CD8-positive, alpha-beta memory T cell (primary cell): ENCODE data around the gene NPAS3. TPM values are rescaled to one million over a fixed set of nuclear protein-coding genes. Genes with fewer than 3 reads are reported as not detected.

Experiments used
- CTCF ChIA-PET: fragments of 350-600 bp; sonication (Branson Sonifier 250); formaldehyde crosslinking; loops from one replicate; lab custom pipeline; 2021; ENCODE audit warnings: antibody characterized with exemption; lab: Charles Lee
- POLR2A ChIA-PET: fragments of 350-600 bp; sonication (Branson Sonifier 250); formaldehyde crosslinking; loops from one replicate; lab custom pipeline; 2021; ENCODE audit warnings: antibody characterized with exemption; lab: Charles Lee
- DNase-seq, 5 donors: peaks; one replicate each; pipeline versions ENCODE4 v3.0.0 to v3.0.0-alpha.2; 2020 to 2022; ENCODE audit warnings: mixed read lengths in 1 of 5
- H3K27ac ChIP-seq: one replicate; pipeline ENCODE4 v1.7.0; 2013; ENCODE audit warnings: low read depth, mild to moderate bottlenecking, low read length, moderate library complexity
- H3K27me3 ChIP-seq: 2 replicates; pipeline ENCODE4 v1.7.0; 2013; ENCODE audit warnings: low read length, mild to moderate bottlenecking; ENCODE audit not compliant: insufficient read depth, poor library complexity, severe bottlenecking
- H3K36me3 ChIP-seq: 2 replicates; pipeline ENCODE4 v1.7.0; 2013; ENCODE audit warnings: mild to moderate bottlenecking, low read length, moderate library complexity; ENCODE audit not compliant: insufficient read depth
- H3K4me1 ChIP-seq: 2 replicates; pipeline ENCODE4 v1.7.0; 2013; ENCODE audit warnings: mild to moderate bottlenecking, low read length, moderate library complexity; ENCODE audit not compliant: insufficient read depth
- H3K4me3 ChIP-seq: 2 replicates; pipeline ENCODE4 v1.7.0; 2013; ENCODE audit warnings: mild to moderate bottlenecking, low read length
- H3K9me3 ChIP-seq: 2 replicates; pipeline ENCODE4 v1.7.0; 2013; ENCODE audit warnings: mild to moderate bottlenecking, low read length
- H3K27ac Mint-ChIP-seq, 8 donors: one replicate each; pipeline ENCODE4 v1.8.0; 2020 to 2021; ENCODE audit warnings: mixed read lengths in 8 of 8, mild to moderate bottlenecking in 6 of 8, inconsistent platforms in 3 of 8, moderate library complexity in 3 of 8
- H3K27me3 Mint-ChIP-seq, 2 donors: one replicate each; pipeline ENCODE4 v1.8.0; 2020 to 2021; ENCODE audit warnings: mixed read lengths in 2 of 2, mild to moderate bottlenecking in 1 of 2, moderate library complexity in 1 of 2
- H3K36me3 Mint-ChIP-seq, 3 donors: one replicate each; pipeline ENCODE4 v1.8.0; 2020 to 2021; ENCODE audit warnings: mixed read lengths in 3 of 3, inconsistent platforms in 1 of 3, mild to moderate bottlenecking in 1 of 3
- H3K4me1 Mint-ChIP-seq, 3 donors: one replicate each; pipeline ENCODE4 v1.8.0; 2020 to 2021; ENCODE audit warnings: mixed read lengths in 3 of 3, inconsistent platforms in 1 of 3, mild to moderate bottlenecking in 1 of 3
- H3K4me3 Mint-ChIP-seq, 7 donors: one replicate each; pipeline ENCODE4 v1.8.0; 2020 to 2021; ENCODE audit warnings: mixed read lengths in 7 of 7, mild to moderate bottlenecking in 6 of 7, moderate library complexity in 4 of 7, inconsistent platforms in 2 of 7
- H3K9me3 Mint-ChIP-seq, 5 donors: one replicate each; pipeline ENCODE4 v1.8.0; 2020 to 2022; ENCODE audit warnings: mixed read lengths in 5 of 5, mild to moderate bottlenecking in 3 of 5, moderate library complexity in 2 of 5, inconsistent platforms in 1 of 5
- polyA plus RNA-seq: library from polyadenylated mRNA; unstranded; fragments of 300-500 nt; fragmentation: Illumina TruSeq; gene quantifications from one replicate; pipeline ENCODE4 v1.2.3, GENCODE V29; 2021
- total RNA-seq, 2 experiments: library from RNA; stranded (reverse); gene quantifications; one replicate each; pipeline ENCODE4 v1.2.3, GENCODE V29; 2021

Gene NPAS3
- total and polyA plus RNA-seq, 3 experiments from 2014 or later, result not detected

DNA sequence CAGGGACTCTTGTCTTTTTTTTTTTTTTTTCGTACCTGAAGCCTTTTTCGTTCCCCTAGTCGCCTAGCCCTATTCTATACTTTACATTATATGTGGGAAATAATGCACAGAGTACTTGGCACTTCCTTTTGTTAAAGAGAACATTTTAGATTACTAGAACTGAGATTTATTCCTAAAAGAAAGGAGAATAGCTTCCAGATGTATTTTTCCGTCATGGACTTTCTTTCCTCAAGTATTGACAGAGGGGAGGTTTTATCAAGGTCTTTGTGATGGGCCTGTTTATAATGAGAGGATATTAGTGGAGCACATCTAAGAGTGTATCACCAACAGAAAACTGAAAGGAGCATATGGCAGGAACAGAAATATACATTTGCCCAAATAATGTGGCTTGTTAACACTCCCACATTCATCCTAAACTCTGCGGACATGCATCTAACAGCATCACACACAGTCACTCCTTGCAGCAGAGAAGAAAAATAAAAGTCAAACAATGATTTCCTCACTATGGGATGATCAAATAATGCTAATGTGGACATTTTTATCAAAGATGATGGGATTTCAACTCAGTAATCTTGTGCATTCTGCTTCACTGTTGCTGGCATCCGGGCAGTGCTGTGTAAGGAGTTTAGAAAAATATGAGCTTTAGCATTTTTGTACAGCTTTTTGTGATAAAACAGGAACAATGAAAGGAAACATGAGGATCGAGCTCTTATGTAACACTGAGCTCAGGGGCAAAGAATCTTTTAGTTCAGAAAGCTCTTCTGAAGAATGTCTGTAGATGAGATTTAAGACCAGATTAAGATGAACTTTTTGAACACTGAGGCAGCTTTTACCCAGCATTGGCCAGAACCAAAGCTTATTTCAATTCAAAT lies 829.1 kb downstream of the NPAS3 start:
- Histone ChIP-seq H3K4me3 (no peak overlapping the region), H3K4me1 (no peaks in the 10 kb centered on the region), H3K27ac (no peak overlapping the region), H3K36me3 (no peaks in the 10 kb centered on the region), H3K9me3 (no peaks in the 10 kb centered on the region), H3K27me3 (no peaks in the 10 kb centered on the region)
- H3K27me3 Mint-ChIP-seq, result peaks cover 3 to 5% of the 10 kb centered on the region in 2 donors
- H3K27ac Mint-ChIP-seq, result no peak overlapping the region
- no peaks in the 10 kb centered on the region for H3K36me3 Mint-ChIP-seq
- no peaks in the 10 kb centered on the region for H3K4me1 Mint-ChIP-seq
- H3K9me3 Mint-ChIP-seq, result peaks cover 0 to 2% (median 0%) of the 10 kb centered on the region in 5 donors
- no peak for DNase-seq
- ChIA-PET POLR2A (no interaction called here), CTCF (no interaction called here)
- no peak overlapping the region for H3K4me3 Mint-ChIP-seq

DNA sequence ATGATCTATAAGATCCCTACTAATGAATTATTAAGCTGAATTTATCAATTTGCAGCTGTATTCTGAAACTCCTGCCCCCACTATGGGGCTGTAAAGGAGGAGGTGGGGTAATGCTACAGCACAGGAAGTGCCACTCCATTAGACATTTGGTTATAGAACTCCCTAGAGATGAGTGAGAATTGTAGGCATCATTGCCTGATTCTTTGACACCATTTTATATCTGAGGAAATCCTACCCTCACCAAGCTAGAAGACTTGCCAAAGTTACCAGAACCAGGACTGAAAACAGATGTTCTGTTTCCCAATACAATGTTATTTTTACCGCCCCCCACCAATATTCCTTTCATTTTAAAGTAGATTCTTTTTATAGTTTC lies 829.8 kb downstream of the NPAS3 start:
- no peaks in the 10 kb centered on the region for H3K9me3 ChIP-seq
- POLR2A ChIA-PET, result no interaction called here
- H3K27me3 Mint-ChIP-seq, result peaks cover 3 to 5% of the 10 kb centered on the region in 2 donors
- H3K27ac ChIP-seq, result no peak overlapping the region
- H3K27ac Mint-ChIP-seq, result no peak overlapping the region
- no peaks in the 10 kb centered on the region for H3K27me3 ChIP-seq
- H3K4me1 ChIP-seq, result no peaks in the 10 kb centered on the region
- DNase-seq, result no peak
- CTCF ChIA-PET, result no interaction called here
- H3K4me3 ChIP-seq, result no peak overlapping the region
- H3K9me3 Mint-ChIP-seq, result peaks cover 0 to 2% (median 0%) of the 10 kb centered on the region in 5 donors
- no peaks in the 10 kb centered on the region for H3K36me3 ChIP-seq
- H3K4me3 Mint-ChIP-seq, result no peak overlapping the region
- no peaks in the 10 kb centered on the region for H3K4me1 Mint-ChIP-seq
- H3K36me3 Mint-ChIP-seq, result no peaks in the 10 kb centered on the region

DNA sequence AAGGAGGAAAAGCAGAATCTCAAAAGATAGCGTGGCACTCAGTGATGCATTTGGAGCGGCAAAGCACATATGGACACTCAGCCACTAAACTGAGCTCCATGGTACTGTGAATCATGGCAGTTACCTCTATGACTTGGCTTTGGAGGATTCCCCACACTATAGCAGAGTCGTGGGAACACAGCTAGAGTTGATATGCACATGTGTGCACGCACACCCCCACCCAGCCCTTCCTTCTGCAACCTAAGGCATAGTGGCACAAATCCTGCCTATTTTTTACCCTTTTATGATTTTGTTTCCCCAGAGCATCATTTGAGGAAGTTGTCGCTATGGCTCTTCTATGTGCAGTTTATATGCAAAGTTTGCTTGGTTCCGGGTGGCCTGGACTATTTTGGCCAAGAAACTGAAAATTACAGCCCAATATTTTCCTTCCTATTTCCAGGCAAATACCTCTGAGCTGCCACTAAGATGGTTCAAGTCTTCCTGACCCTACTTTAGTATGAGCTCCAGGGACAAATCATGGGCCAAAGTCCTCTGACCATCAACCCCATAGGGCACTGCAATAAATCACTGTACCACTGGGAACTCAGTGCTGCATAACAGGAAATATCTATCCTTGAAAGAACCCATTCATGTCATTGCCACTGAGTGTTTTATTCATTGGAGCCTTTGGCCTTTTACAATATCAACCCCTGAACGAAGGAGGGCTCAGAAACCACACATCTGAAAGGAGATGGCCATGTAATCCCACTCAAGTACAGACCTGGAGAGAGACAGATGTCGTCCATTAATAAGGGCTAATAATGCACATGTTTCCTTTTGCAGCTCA lies 834.7 kb downstream of the NPAS3 start:
- Histone ChIP-seq H3K36me3 (no peaks in the 10 kb centered on the region), H3K27ac (no peak overlapping the region), H3K4me1 (no peaks in the 10 kb centered on the region), H3K4me3 (no peak overlapping the region), H3K9me3 (no peaks in the 10 kb centered on the region), H3K27me3 (no peaks in the 10 kb centered on the region)
- H3K27me3 Mint-ChIP-seq, result peaks cover 0 to 2% of the 10 kb centered on the region in 2 donors
- DNase-seq, result no peak
- no peaks in the 10 kb centered on the region for H3K36me3 Mint-ChIP-seq
- no peak overlapping the region for H3K27ac Mint-ChIP-seq
- CTCF ChIA-PET, result interaction anchor here (1.4 kb wide), 1 partner anchor 19 kb away, joined by 4 read pairs; no protein-coding TSS in a partner anchor
- POLR2A ChIA-PET, result no interaction called here
- H3K4me3 Mint-ChIP-seq, result no peak overlapping the region
- H3K9me3 Mint-ChIP-seq, result peaks cover 0 to 3% (median 0%) of the 10 kb centered on the region in 5 donors
- no peaks in the 10 kb centered on the region for H3K4me1 Mint-ChIP-seq

DNA sequence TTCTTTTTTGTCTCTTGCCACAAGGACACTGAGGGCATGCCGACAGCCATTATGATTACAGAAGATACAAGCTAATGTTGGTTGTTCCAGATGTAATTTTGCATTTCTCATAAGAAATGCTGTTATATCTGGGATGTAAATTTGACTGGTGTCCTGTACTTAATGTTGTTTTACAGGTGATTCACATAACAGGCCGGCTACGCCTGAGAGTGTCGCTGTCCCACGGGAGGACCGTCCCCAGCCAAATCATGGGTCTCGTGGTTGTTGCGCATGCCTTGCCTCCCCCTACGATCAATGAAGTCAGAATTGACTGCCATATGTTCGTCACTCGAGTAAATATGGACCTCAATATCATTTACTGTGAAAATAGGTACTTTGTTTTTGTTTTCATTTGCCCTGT lies 835.5 kb downstream of the NPAS3 start:
- Histone ChIP-seq H3K9me3 (no peaks in the 10 kb centered on the region), H3K36me3 (no peaks in the 10 kb centered on the region), H3K4me1 (no peaks in the 10 kb centered on the region), H3K27ac (no peak overlapping the region), H3K27me3 (no peaks in the 10 kb centered on the region), H3K4me3 (no peak overlapping the region)
- no peaks in the 10 kb centered on the region for H3K4me1 Mint-ChIP-seq
- peaks cover 0 to 2% of the 10 kb centered on the region in 2 donors for H3K27me3 Mint-ChIP-seq
- H3K27ac Mint-ChIP-seq, result no peak overlapping the region
- ChIA-PET POLR2A (no interaction called here), CTCF (no interaction called here)
- H3K4me3 Mint-ChIP-seq, result no peak overlapping the region
- no peaks in the 10 kb centered on the region for H3K36me3 Mint-ChIP-seq
- DNase-seq, result no peak
- H3K9me3 Mint-ChIP-seq, result peaks cover 0 to 2% (median 0%) of the 10 kb centered on the region in 5 donors

DNA sequence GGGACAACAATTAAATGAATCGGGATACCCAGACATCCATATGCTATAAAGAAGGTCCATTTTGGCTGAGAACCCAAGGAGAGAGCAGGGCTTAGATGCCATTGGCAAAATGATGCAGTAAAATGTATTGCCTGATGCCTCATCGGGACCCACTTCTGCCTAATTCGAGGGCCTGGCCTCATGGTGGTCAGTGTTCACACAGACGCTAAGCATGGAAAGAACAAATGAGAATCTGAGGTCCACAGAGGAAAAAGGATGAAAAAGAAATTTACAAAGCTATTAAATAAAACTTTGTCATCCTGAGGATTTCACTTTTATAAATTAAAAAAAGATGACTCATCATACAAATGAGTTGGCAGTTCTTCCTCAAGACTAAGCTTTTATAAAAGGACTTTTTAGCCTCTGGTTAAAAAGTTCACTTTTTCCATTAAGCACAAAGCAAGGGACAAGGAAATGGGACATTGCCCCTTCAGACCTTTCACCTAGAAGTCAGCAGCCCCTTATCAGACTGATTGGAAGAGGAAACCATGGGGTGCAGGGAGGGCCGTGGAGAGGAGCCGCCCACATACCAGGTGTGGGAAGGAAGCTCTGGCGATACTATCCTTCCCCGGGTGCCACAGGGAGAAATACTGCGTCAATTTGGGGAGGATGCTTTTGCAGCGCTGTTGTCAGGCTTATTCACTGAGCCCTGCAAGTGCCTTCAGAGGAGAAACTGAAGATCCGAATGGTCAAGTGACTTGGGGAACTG lies 836.2 kb downstream of the NPAS3 start:
- POLR2A ChIA-PET, result no interaction called here
- CTCF ChIA-PET, result no interaction called here
- H3K27ac ChIP-seq, result no peak overlapping the region
- no peaks in the 10 kb centered on the region for H3K9me3 ChIP-seq
- H3K27me3 Mint-ChIP-seq, result peaks cover 0 to 2% of the 10 kb centered on the region in 2 donors
- no peaks in the 10 kb centered on the region for H3K36me3 Mint-ChIP-seq
- no peak overlapping the region for H3K4me3 ChIP-seq
- H3K27ac Mint-ChIP-seq, result no peak overlapping the region
- H3K4me1 Mint-ChIP-seq, result no peaks in the 10 kb centered on the region
- no peak for DNase-seq
- H3K4me3 Mint-ChIP-seq, result no peak overlapping the region
- no peaks in the 10 kb centered on the region for H3K36me3 ChIP-seq
- no peaks in the 10 kb centered on the region for H3K4me1 ChIP-seq
- no peaks in the 10 kb centered on the region for H3K27me3 ChIP-seq
- peaks cover 0 to 3% (median 0%) of the 10 kb centered on the region in 5 donors for H3K9me3 Mint-ChIP-seq

DNA sequence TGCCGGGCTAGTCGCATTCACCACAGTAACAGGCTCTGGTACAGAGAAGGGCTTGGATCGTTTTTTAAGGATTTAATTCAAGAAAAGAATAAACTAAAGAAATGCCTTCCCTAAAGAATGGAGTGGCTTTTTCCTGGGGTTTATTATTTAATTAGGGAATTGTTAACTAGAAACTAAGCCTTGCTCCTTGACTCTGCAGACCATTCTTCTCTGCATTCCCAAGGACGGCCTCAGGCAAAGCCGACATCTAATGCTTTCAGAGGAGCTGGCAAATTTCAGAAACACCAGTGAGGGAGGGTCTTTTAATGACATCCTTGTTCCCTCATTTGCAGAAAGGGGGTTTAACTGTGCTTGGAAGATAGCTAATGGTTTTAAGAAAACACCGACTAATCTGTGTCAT lies 838.2 kb downstream of the NPAS3 start:
- no peak overlapping the region for H3K27ac Mint-ChIP-seq
- H3K4me1 ChIP-seq, result no peaks in the 10 kb centered on the region
- H3K4me1 Mint-ChIP-seq, result no peaks in the 10 kb centered on the region
- H3K9me3 ChIP-seq, result no peaks in the 10 kb centered on the region
- peaks cover 0 to 4% (median 0%) of the 10 kb centered on the region in 5 donors for H3K9me3 Mint-ChIP-seq
- ChIA-PET CTCF (no interaction called here), POLR2A (no interaction called here)
- peaks cover 0 to 2% of the 10 kb centered on the region in 2 donors for H3K27me3 Mint-ChIP-seq
- no peak overlapping the region for H3K4me3 ChIP-seq
- H3K27ac ChIP-seq, result no peak overlapping the region
- no peaks in the 10 kb centered on the region for H3K27me3 ChIP-seq
- H3K36me3 Mint-ChIP-seq, result no peaks in the 10 kb centered on the region
- no peaks in the 10 kb centered on the region for H3K36me3 ChIP-seq
- no peak for DNase-seq
- no peak overlapping the region for H3K4me3 Mint-ChIP-seq

DNA sequence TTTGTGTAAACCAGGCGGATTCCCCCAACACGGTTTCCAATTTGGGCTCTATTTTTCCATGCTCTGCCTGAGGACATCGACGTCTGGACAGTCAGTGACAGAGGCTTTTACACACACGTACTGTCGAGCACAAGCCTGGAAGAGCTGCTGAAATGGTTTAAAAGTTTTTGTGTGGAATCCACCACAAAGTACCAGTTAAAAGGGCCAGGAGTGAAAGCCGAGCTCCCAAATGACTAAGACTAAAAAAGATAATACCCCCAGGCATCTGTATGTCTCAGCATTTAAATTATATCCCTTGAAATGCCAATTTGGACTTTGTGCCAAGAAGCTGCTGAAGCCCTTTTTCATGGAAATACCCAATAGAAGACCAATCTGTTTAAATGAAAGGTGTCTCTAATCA lies 839.0 kb downstream of the NPAS3 start:
- no peaks in the 10 kb centered on the region for H3K9me3 ChIP-seq
- no peak overlapping the region for H3K4me3 Mint-ChIP-seq
- H3K4me1 ChIP-seq, result no peaks in the 10 kb centered on the region
- no peak overlapping the region for H3K27ac Mint-ChIP-seq
- peaks cover 0 to 4% (median 0%) of the 10 kb centered on the region in 5 donors for H3K9me3 Mint-ChIP-seq
- no peak overlapping the region for H3K27ac ChIP-seq
- H3K27me3 Mint-ChIP-seq, result peaks cover 0 to 2% of the 10 kb centered on the region in 2 donors
- H3K36me3 ChIP-seq, result no peaks in the 10 kb centered on the region
- ChIA-PET CTCF (no interaction called here), POLR2A (no interaction called here)
- no peaks in the 10 kb centered on the region for H3K36me3 Mint-ChIP-seq
- no peak for DNase-seq
- H3K4me3 ChIP-seq, result no peak overlapping the region
- no peaks in the 10 kb centered on the region for H3K4me1 Mint-ChIP-seq
- H3K27me3 ChIP-seq, result no peaks in the 10 kb centered on the region
